ENCODE data around the gene SIMC1. TPM values are rescaled to one million over a fixed set of nuclear protein-coding genes. Genes with fewer than 3 reads are reported as not detected.
"Not testable (repeated sequence)": the region's sequence is repeated elsewhere in the genome, so short reads cannot be mapped to it uniquely, and the experiment has no call there.

SIMC1 gene
- total RNA-seq, 1 experiment from 2014 or later = 31.8 TPM

DNA sequence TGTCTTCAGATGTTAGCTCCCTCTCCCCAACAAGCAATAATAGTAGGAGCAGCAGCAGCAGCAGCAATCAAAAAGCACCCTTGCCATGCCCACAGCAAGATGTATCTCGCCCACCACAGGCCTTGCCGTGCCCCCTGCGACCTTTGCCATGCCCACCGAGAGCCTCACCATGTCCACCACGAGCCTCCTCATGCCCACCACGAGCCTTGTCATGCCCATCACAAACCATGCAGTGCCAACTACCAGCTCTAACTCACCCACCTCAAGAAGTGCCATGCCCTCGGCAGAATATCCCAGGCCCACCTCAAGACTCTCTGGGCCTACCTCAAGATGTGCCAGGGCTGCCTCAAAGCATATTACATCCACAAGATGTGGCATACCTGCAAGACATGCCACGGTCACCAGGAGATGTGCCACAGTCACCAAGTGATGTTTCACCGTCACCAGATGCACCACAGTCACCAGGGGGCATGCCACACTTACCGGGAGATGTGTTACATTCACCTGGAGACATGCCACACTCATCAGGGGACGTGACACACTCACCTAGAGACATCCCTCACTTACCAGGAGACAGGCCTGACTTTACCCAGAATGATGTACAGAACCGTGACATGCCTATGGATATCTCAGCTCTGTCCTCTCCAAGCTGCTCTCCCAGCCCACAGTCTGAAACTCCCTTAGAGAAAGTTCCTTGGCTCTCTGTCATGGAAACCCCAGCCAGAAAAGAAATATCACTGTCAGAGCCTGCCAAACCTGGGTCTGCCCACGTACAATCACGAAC lies 52.0 kb downstream of the SIMC1 start:
- CTCF ChIA-PET = not testable (repeated sequence)

DNA sequence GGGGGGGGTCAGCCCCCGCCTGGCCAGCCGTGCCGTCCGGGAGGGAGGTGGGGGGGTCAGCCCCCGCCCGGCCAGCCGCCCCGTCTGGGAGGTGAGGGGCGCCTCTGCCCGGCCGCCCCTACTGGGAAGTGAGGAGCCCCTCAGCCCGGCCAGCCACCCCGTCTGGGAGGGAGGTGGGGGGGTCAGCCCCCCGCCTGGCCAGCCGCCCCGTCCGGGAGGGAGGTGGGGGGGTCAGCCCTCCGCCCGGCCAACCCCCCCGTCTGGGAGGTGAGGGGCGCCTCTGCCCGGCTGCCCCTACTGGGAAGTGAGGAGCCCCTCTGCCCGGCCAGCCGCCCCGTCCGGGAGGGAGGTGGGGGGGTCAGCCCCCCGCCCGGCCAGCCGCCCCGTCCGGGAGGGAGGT lies 67.1 kb downstream of the SIMC1 start:
- DNase-seq; H3K9me3 Mint-ChIP-seq (ENCODE audit: low read depth, unreplicated experiment); H3K36me3 Mint-ChIP-seq (ENCODE audit: insufficient read depth, unreplicated experiment); intact Hi-C loops (cut with micrococcal nuclease; ENCODE audit: unreplicated experiment); H3K4me3 Mint-ChIP-seq (ENCODE audit: low read depth, unreplicated experiment); CTCF ChIA-PET; BruUV-seq (replicated peaks); H3K27me3 Mint-ChIP-seq (ENCODE audit: unreplicated experiment); H3K4me1 Mint-ChIP-seq (ENCODE audit: low read depth, unreplicated experiment); H3K27ac Mint-ChIP-seq (ENCODE audit: unreplicated experiment): not testable (repeated sequence)

More for the DNA sequence above, 52.0 kb downstream of the SIMC1 start:
- H3K4me1 Mint-ChIP-seq (ENCODE audit: low read depth, unreplicated experiment); H3K9me3 Mint-ChIP-seq (ENCODE audit: low read depth, unreplicated experiment); H3K4me3 Mint-ChIP-seq (ENCODE audit: low read depth, unreplicated experiment); intact Hi-C loops (cut with micrococcal nuclease; ENCODE audit: unreplicated experiment); H3K36me3 Mint-ChIP-seq (ENCODE audit: insufficient read depth, unreplicated experiment); H3K27me3 Mint-ChIP-seq (ENCODE audit: unreplicated experiment); DNase-seq; H3K27ac Mint-ChIP-seq (ENCODE audit: unreplicated experiment): not testable (repeated sequence)
- TSS peak; percentile 44 for BruUV-seq (replicated peaks)

DNA sequence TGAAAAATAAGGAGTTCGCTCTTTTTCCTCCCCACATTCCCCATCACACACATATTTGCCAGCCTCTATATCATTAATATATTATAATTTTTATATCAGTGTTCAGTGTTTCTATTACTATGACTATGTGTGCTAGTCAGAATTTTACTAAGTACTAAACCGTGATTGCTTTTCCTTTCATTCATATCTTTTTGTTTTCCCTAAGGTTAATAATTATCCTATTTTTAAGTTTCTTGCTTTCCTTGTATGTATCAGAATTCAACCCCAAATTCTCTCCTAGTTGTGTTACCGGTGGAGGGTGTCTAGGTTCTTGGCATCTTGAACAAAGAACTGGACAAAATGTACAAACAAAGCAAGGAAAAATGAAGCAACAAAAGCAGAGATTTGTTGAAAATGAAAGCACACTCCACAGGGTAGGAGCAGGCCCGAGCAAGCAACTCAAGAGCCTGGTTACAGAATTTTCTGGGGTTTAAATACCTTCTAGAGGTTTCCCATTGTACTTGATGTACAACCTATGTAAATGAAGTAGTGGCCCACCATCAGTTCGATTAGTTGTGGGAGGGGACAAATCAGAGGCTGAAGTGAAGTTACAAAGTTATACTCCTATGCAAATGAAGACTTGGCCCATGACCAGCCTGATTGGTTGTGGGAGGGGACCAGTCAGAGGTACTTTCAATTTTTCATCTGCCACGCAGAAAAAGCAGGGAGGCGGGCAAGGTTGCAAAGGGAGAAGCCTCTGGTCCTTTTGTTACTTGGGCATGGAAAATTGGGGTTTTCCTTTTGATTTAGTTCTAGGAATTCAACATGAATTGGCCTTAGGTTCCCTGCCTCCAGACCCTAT lies 79.5 kb downstream of the SIMC1 start:
- no TSS peak for BruUV-seq (replicated peaks)
- no peak for DNase-seq
- TF ChIP-seq, protein P1, sequence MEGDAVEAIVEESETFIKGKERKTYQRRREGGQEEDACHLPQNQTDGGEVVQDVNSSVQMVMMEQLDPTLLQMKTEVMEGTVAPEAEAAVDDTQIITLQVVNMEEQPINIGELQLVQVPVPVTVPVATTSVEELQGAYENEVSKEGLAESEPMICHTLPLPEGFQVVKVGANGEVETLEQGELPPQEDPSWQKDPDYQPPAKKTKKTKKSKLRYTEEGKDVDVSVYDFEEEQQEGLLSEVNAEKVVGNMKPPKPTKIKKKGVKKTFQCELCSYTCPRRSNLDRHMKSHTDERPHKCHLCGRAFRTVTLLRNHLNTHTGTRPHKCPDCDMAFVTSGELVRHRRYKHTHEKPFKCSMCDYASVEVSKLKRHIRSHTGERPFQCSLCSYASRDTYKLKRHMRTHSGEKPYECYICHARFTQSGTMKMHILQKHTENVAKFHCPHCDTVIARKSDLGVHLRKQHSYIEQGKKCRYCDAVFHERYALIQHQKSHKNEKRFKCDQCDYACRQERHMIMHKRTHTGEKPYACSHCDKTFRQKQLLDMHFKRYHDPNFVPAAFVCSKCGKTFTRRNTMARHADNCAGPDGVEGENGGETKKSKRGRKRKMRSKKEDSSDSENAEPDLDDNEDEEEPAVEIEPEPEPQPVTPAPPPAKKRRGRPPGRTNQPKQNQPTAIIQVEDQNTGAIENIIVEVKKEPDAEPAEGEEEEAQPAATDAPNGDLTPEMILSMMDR (IDR thresholded peaks at IDR 0.05; ENCODE audit: unreplicated experiment) = no peak
- H3K4me1 Mint-ChIP-seq (ENCODE audit: low read depth, unreplicated experiment) = peaks cover 11% of the 10 kb centered on the region
- peak overlapping the region; percentile 19 for H3K27ac Mint-ChIP-seq (ENCODE audit: unreplicated experiment)
- no peak overlapping the region for H3K4me3 Mint-ChIP-seq (ENCODE audit: low read depth, unreplicated experiment)
- CTCF ChIA-PET = no interaction called here
- intact Hi-C loops (cut with micrococcal nuclease; ENCODE audit: unreplicated experiment) = no loop called here
- no peaks in the 10 kb centered on the region for H3K9me3 Mint-ChIP-seq (ENCODE audit: low read depth, unreplicated experiment)
- H3K36me3 Mint-ChIP-seq (ENCODE audit: insufficient read depth, unreplicated experiment) = peaks cover 10% of the 10 kb centered on the region
- H3K27me3 Mint-ChIP-seq (ENCODE audit: unreplicated experiment) = no peaks in the 10 kb centered on the region

DNA sequence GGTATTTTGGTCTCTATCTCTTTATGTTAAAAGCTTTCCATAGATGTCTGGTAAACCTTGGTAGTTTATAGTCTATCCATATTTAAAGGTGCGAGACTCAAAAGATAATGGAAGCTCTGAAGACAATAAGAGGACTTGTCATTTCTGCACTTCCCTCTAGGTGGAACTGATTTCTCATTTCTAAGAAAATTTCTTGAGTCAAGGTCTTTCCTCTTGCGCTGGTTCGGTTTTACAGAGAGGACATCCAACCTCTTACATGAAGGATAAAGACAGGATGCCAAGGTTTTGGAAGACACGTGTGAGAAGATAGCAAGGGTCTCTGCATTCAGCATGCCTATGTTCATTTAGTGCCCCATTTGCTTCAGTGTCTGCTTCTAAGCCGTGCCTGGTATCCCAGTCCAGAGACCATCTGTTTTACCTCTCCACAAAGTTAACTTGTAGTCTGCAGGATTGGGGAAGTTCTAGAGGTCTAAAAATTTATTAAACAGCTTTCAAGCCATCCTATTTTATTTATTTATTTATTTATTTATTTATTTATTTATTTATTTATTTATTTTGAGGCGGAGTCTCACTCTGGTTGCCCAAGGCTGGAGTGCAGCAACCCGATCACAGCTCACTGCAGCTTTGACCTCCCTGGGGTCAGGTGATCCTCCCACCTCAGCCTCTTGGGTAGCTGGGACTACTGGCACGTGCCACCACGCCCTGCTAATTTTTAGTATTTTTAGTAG lies 81.8 kb downstream of the SIMC1 start:
- intact Hi-C loops (cut with micrococcal nuclease; ENCODE audit: unreplicated experiment) = no loop called here
- Mint-ChIP-seq H3K4me3 (ENCODE audit: low read depth, unreplicated experiment) (no peak overlapping the region), H3K4me1 (ENCODE audit: low read depth, unreplicated experiment) (peaks cover 11% of the 10 kb centered on the region), H3K9me3 (ENCODE audit: low read depth, unreplicated experiment) (no peaks in the 10 kb centered on the region), H3K36me3 (ENCODE audit: insufficient read depth, unreplicated experiment) (peaks cover 5% of the 10 kb centered on the region), H3K27ac (ENCODE audit: unreplicated experiment) (no peak overlapping the region), H3K27me3 (ENCODE audit: unreplicated experiment) (no peaks in the 10 kb centered on the region)
- CTCF ChIA-PET = no interaction called here
- TF ChIP-seq, protein P1 (IDR thresholded peaks at IDR 0.05; ENCODE audit: unreplicated experiment) = peak; percentile 18
- no TSS peak for BruUV-seq (replicated peaks)
- no peak for DNase-seq

DNA sequence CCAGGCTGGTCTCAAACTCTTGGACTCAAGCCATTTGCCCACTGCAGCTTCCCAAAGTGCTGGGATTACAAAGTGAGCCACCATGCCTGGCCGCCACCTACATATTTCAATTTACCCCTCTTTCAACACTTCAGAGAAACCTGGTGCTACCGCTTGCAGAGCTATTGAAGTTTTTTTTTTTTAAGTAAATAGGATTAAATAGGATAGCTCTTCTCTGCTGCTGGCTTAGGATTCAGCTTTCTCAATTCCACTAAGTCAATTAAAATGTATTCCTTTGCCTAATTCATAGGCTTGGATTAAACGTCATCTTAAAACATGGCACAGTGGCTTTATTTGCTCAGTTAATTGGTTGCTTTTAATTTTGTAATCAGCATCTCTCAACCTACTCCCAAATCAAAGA lies 82.4 kb downstream of the SIMC1 start:
- DNase-seq = no peak
- Mint-ChIP-seq H3K9me3 (ENCODE audit: low read depth, unreplicated experiment) (no peaks in the 10 kb centered on the region), H3K4me1 (ENCODE audit: low read depth, unreplicated experiment) (peaks cover 11% of the 10 kb centered on the region), H3K36me3 (ENCODE audit: insufficient read depth, unreplicated experiment) (peaks cover 5% of the 10 kb centered on the region), H3K4me3 (ENCODE audit: low read depth, unreplicated experiment) (no peak overlapping the region), H3K27ac (ENCODE audit: unreplicated experiment) (no peak overlapping the region), H3K27me3 (ENCODE audit: unreplicated experiment) (no peaks in the 10 kb centered on the region)
- BruUV-seq (replicated peaks) = no TSS peak
- CTCF ChIA-PET = no interaction called here
- TF ChIP-seq, protein P1 (IDR thresholded peaks at IDR 0.05; ENCODE audit: unreplicated experiment) = no peak
- intact Hi-C loops (cut with micrococcal nuclease; ENCODE audit: unreplicated experiment) = no loop called here
